GM18858 (cell line): ENCODE data around the gene GPR156.

ENCODE experiments used
- ATAC-seq: cut with Tn5 transposase; IDR thresholded peaks from one replicate; pipeline ENCODE4 v1.9.1; 2021; ENCODE audit not compliant: unreplicated experiment

GPR156 gene

GRCh38 chr3:120130656-120131055 lies 154.4 kb downstream of the GPR156 start:
- no peak for ATAC-seq

GRCh38 chr3:120129718-120130513 lies 155.1 kb downstream of the GPR156 start:
- ATAC-seq = no peak

- no peak for ATAC-seq
Observed at GRCh38 chr3:120129051-120129450, 156.0 kb downstream of the GPR156 start.

GRCh38 chr3:120125992-120126391 lies 159.0 kb downstream of the GPR156 start:
- no peak for ATAC-seq

- ATAC-seq = no peak
Observed at GRCh38 chr3:120119846-120120510, 165.0 kb downstream of the GPR156 start.
